Keratinocyte (primary cell): ENCODE results near the gene NHLRC2.

Experiments
- CTCF ChIP-seq, 3 experiments: IDR thresholded peaks in 1 of 3; conservative IDR thresholded peaks in 1 of 3; optimal IDR thresholded peaks in 1 of 3; 2 replicates in 2 of 3; 3 replicates in 1 of 3; pipeline versions ENCODE3 to v1.5.1; 2011; ENCODE audit warnings: low read length in 3 of 3, mild to moderate bottlenecking in 3 of 3, moderate library complexity in 2 of 3, control low read depth in 1 of 3, inconsistent platforms in 1 of 3; ENCODE audit not compliant: insufficient read depth in 2 of 3; ENCODE audit errors: extremely low read depth in 1 of 3
- EZH2 ChIP-seq: IDR thresholded peaks from one replicate; pipeline ENCODE4 v1.6.1; 2012; ENCODE audit warnings: inconsistent platforms, mild to moderate bottlenecking, low read length, moderate library complexity

- TF ChIP-seq CTCF (optimal IDR thresholded peaks at IDR 0.05 in 1 of 3, IDR thresholded peaks at IDR 0.05 in 1 of 3, conservative IDR thresholded peaks at IDR 0.05 in 1 of 3; ENCODE audit: extremely low read depth in 1 of 3, insufficient read depth in 2 of 3, low read length in 3 of 3) (peak in 1 of 3 experiments; percentile 1), EZH2 (no peak)
Observed at GRCh38 chr10:113820507-113820906, 34.0 kb upstream of the NHLRC2 start.
